Mesenchymal stem cell (in vitro differentiated cells and primary cell): Measurements from ENCODE around the gene ACADVL. TPM values are rescaled to one million over a fixed set of nuclear protein-coding genes. Genes with fewer than 3 reads are reported as not detected.

ENCODE experiments used
- DNase-seq: peaks from one replicate; pipeline ENCODE4 v3.0.0-alpha.2; 2013
- H2AFZ ChIP-seq: one replicate; pipeline ENCODE4 v1.6.1; 2013; ENCODE audit warnings: low read depth, mild to moderate bottlenecking, control low read depth, inconsistent platforms, low read length, moderate library complexity
- H2AK5ac ChIP-seq: 2 replicates; pipeline ENCODE4 v1.6.1; 2013; ENCODE audit warnings: low read length, moderate library complexity, mild to moderate bottlenecking, inconsistent platforms; ENCODE audit not compliant: severe bottlenecking
- H2BK120ac ChIP-seq: one replicate; pipeline ENCODE4 v1.6.1; 2013; ENCODE audit warnings: low read depth, mild to moderate bottlenecking, inconsistent platforms, low read length, moderate library complexity
- H2BK12ac ChIP-seq, 2 experiments: one replicate each; pipeline ENCODE4 v1.6.1; 2013; ENCODE audit warnings: inconsistent platforms in 2 of 2, low read length in 2 of 2, mild to moderate bottlenecking in 2 of 2, moderate library complexity in 2 of 2, control low read depth in 1 of 2
- H2BK15ac ChIP-seq: one replicate; pipeline ENCODE4 v1.6.1; 2013; ENCODE audit warnings: mild to moderate bottlenecking, low read depth, inconsistent platforms; ENCODE audit not compliant: poor library complexity, severe bottlenecking
- H2BK5ac ChIP-seq: 2 replicates; pipeline ENCODE4 v1.6.1; 2013; ENCODE audit warnings: low read depth, mild to moderate bottlenecking, low read length, control low read depth, inconsistent platforms; ENCODE audit not compliant: poor library complexity, severe bottlenecking
- H3K14ac ChIP-seq, 2 experiments: one replicate each; pipeline ENCODE4 v1.6.1; 2013; ENCODE audit warnings: inconsistent platforms in 2 of 2, low read length in 2 of 2, control low read depth in 1 of 2, mild to moderate bottlenecking in 1 of 2, moderate library complexity in 1 of 2
- H3K18ac ChIP-seq, 2 experiments: one replicate each; pipeline ENCODE4 v1.6.1; 2013; ENCODE audit warnings: inconsistent platforms in 2 of 2, low read length in 2 of 2, control low read depth in 1 of 2, low read depth in 1 of 2, mild to moderate bottlenecking in 1 of 2
- H3K23ac ChIP-seq, 2 experiments: one replicate each; pipeline ENCODE4 v1.6.1; 2013; ENCODE audit warnings: inconsistent platforms in 2 of 2, low read length in 2 of 2, mild to moderate bottlenecking in 2 of 2, moderate library complexity in 2 of 2, control low read depth in 1 of 2
- H3K27ac ChIP-seq: 2 replicates; pipeline ENCODE4 v1.5.1; 2013; ENCODE audit warnings: mild to moderate bottlenecking, moderate library complexity, low read length, control low read depth, inconsistent platforms; ENCODE audit not compliant: poor library complexity, severe bottlenecking
- H3K27me3 ChIP-seq, 2 experiments: 2 replicates each; pipeline versions ENCODE4 v1.6.1 to v1.7.0; 2013; ENCODE audit warnings: low read length in 2 of 2, mild to moderate bottlenecking in 2 of 2, moderate library complexity in 2 of 2, control low read depth in 1 of 2, inconsistent platforms in 1 of 2; ENCODE audit not compliant: control insufficient read depth in 1 of 2, insufficient read depth in 1 of 2
- H3K36me3 ChIP-seq, 2 experiments: 2 replicates each; pipeline versions ENCODE4 v1.6.1 to v1.7.0; 2013; ENCODE audit warnings: low read length in 2 of 2, control low read depth in 1 of 2, inconsistent platforms in 1 of 2, low read depth in 1 of 2, mild to moderate bottlenecking in 1 of 2; ENCODE audit not compliant: insufficient read depth in 2 of 2, control insufficient read depth in 1 of 2
- H3K4ac ChIP-seq, 2 experiments: one replicate each; pipeline ENCODE4 v1.6.1; 2013; ENCODE audit warnings: inconsistent platforms in 2 of 2, low read length in 2 of 2, mild to moderate bottlenecking in 2 of 2, moderate library complexity in 2 of 2, control low read depth in 1 of 2, low read depth in 1 of 2
- H3K4me1 ChIP-seq: 2 replicates; pipeline ENCODE4 v1.6.1; 2013; ENCODE audit warnings: low read depth, low read length, control low read depth; ENCODE audit not compliant: control insufficient read depth, insufficient read depth
- H3K4me2 ChIP-seq: 2 replicates; pipeline ENCODE4 v1.6.1; 2013; ENCODE audit warnings: low read length, mild to moderate bottlenecking, inconsistent platforms; ENCODE audit not compliant: poor library complexity, severe bottlenecking
- H3K4me3 ChIP-seq, 2 experiments: 2 replicates each; pipeline versions ENCODE4 v1.5.1 to v1.7.0; 2013; ENCODE audit warnings: low read length in 2 of 2, mild to moderate bottlenecking in 2 of 2, control low read depth in 1 of 2, low read depth in 1 of 2; ENCODE audit not compliant: insufficient read depth in 1 of 2
- H3K79me1 ChIP-seq: replicated peaks from 2 replicates; pipeline ENCODE4 v1.6.1; 2013; ENCODE audit warnings: mild to moderate bottlenecking, control low read depth, low read length, inconsistent platforms; ENCODE audit not compliant: poor library complexity, severe bottlenecking
- H3K9ac ChIP-seq: 2 replicates; pipeline ENCODE4 v1.7.0; 2013; ENCODE audit warnings: mild to moderate bottlenecking, low read length, moderate library complexity
- H3K9me3 ChIP-seq: 2 replicates; pipeline ENCODE4 v1.7.0; 2013; ENCODE audit warnings: mild to moderate bottlenecking, low read length; ENCODE audit not compliant: control insufficient read depth
- H4K8ac ChIP-seq: one replicate; pipeline ENCODE4 v1.6.1; 2013; ENCODE audit warnings: inconsistent platforms, mild to moderate bottlenecking, low read length, moderate library complexity
- H4K91ac ChIP-seq: one replicate; pipeline ENCODE4 v1.6.1; 2013; ENCODE audit warnings: mild to moderate bottlenecking, low read length, inconsistent platforms
- WGBS: methylation state at CpG from one replicate; pipeline ENCODE4 v1.1.7; 2013; ENCODE audit warnings: mixed read lengths; 5-methylcytosine and 5-hydroxymethylcytosine counted together
- small RNA-seq: library from polyadenylated mRNA; stranded (forward); fragments of <200 nt; extraction: miRNeasy Mini kit (QIAGEN cat#:217004); gene quantifications from one replicate; pipeline ENCODE3, GENCODE V24; 2013; ENCODE audit warnings: low read depth

ACADVL gene

DNA sequence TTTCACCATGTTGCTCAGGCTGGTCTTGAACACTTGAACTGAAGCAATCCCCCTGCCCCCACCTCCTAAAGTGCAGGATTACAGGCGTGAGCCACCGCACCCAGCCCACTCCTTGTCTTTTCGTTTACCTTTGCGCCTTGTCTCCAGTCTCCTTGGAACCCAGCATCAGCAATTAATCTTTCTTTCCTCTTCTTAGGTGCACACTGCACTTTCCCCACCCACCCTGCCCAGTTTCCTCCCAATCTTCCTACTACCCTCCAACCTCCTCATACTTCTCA is 44.0 kb downstream of the ACADVL start:
- H3K4me2 ChIP-seq: no peak overlapping the region
- no peak overlapping the region for H3K4me3 ChIP-seq
- peaks cover 9 to 14% of the 10 kb centered on the region in 2 experiments for H3K36me3 ChIP-seq
- H3K23ac ChIP-seq: no peak overlapping the region
- 63% methylated on average over 4 of the region's 4 CpGs for WGBS
- no peak overlapping the region for H3K27ac ChIP-seq
- H3K14ac ChIP-seq: no peak overlapping the region
- peak overlapping the region; percentile 71 for H4K8ac ChIP-seq
- peaks cover 13 to 21% of the 10 kb centered on the region in 2 experiments for H3K27me3 ChIP-seq
- H2BK5ac ChIP-seq: no peak overlapping the region
- peak overlapping the region; percentile 12 for H2BK15ac ChIP-seq
- no peak for DNase-seq
- no peak overlapping the region for H3K9ac ChIP-seq
- H4K91ac ChIP-seq: no peak overlapping the region
- H2AFZ ChIP-seq: no peak overlapping the region
- H3K4ac ChIP-seq: no peak overlapping the region
- no peak overlapping the region for H2BK120ac ChIP-seq
- H3K4me1 ChIP-seq: peaks cover 26% of the 10 kb centered on the region
- H2BK12ac ChIP-seq: no peak overlapping the region
- no peak overlapping the region for H2AK5ac ChIP-seq
- no peaks in the 10 kb centered on the region for H3K79me1 ChIP-seq
- H3K18ac ChIP-seq: no peak overlapping the region
- H3K9me3 ChIP-seq: no peaks in the 10 kb centered on the region

DNA sequence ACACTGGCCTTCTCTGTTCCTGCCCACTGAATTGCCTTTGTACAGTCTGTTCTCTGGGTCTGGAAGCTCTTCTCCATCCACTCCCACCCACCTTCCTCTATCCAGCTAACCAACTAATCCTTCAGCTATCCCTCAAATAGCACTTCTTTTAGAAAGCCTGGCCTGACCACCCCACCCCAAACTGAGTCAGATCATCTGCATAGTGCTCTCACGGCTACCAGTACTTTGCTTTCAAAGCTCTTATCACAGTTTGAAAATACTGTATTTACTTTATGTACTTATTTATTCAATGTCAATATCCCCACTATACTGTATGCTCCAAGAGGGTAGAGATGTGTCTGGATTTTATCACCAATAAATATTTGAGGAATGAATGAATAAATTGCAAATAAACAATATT is 47.0 kb downstream of the ACADVL start:
- Histone ChIP-seq H4K8ac (no peak overlapping the region), H3K4ac (no peak overlapping the region), H3K79me1 (no peaks in the 10 kb centered on the region), H3K9ac (no peak overlapping the region), H3K23ac (no peak overlapping the region), H3K4me2 (no peak overlapping the region), H2BK15ac (no peak overlapping the region), H3K4me3 (no peak overlapping the region), H2AFZ (no peak overlapping the region), H3K27ac (no peak overlapping the region), H3K4me1 (peaks cover 14% of the 10 kb centered on the region), H4K91ac (no peak overlapping the region), H3K36me3 (no peaks in the 10 kb centered on the region), H3K18ac (no peak overlapping the region), H2BK5ac (no peak overlapping the region), H2AK5ac (no peak overlapping the region), H3K27me3 (peaks cover 11 to 15% of the 10 kb centered on the region in 2 experiments), H3K9me3 (no peaks in the 10 kb centered on the region), H3K14ac (no peak overlapping the region), H2BK120ac (no peak overlapping the region), H2BK12ac (no peak overlapping the region)
- no CpG with 5 or more reads among the region's 1 CpG for WGBS
- no peak for DNase-seq

Small RNA genes lying within 50 kb of the gene (small RNA-seq; reads per million reads assigned to genes)
- not detected for gene AC120057.4
- gene MIR324: 521 reads per million, percentile 96 among the genes with 10 or more reads in this experiment
- gene RF00019: not detected
